ENCODE data around the gene EXOC6.

Gene EXOC6

DNA sequence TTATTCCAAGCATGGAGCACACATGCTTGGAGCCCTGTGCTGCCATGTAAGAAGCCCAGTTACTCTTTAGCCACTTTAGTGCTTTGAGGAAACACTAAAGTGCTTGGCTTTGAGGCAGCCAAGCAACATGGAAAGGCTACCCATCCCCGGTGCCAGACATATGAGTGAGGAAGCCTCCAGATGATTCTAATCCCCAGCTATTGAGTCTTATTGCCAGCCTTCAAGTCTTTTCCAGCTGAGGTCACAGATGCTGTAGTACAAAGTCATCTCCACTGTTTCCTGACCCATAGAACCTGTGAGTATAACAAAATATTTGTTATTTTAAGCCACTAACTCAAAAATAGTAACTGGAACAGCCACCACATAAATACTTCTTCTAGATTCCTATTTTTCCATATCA lies 120.8 kb downstream of the EXOC6 start:
- Histone ChIP-seq H3K4me3 (ENCODE audit: low read length) (no peak overlapping the region), H3K79me2 (ENCODE audit: control insufficient read depth, low read length) (no peaks in the 10 kb centered on the region), H4K20me1 (ENCODE audit: control insufficient read depth, insufficient read depth, low read depth, low read length) (no peaks in the 10 kb centered on the region), H3K4me2 (ENCODE audit: low read length) (no peak overlapping the region), H3K27ac (ENCODE audit: low read depth, low read length) (no peak overlapping the region), H3K36me3 (ENCODE audit: control insufficient read depth, low read length) (no peaks in the 10 kb centered on the region), H3F3A (ENCODE audit: control insufficient read depth, insufficient read depth) (no peaks in the 10 kb centered on the region), H3K4me1 (ENCODE audit: control insufficient read depth, low read length) (no peaks in the 10 kb centered on the region), H3K27me3 (ENCODE audit: control insufficient read depth, low read length) (no peaks in the 10 kb centered on the region), H3K9me3 (ENCODE audit: control insufficient read depth, insufficient read depth, low read length) (no peaks in the 10 kb centered on the region), H3K9me2 (replicated peaks; ENCODE audit: control insufficient read depth, low read length) (no peaks in the 10 kb centered on the region)
- no peak for TF ChIP-seq EZH2phosphoT487 (IDR thresholded peaks at IDR 0.05; ENCODE audit: borderline replicate concordance, low read length)
- TF ChIP-seq, protein P1, sequence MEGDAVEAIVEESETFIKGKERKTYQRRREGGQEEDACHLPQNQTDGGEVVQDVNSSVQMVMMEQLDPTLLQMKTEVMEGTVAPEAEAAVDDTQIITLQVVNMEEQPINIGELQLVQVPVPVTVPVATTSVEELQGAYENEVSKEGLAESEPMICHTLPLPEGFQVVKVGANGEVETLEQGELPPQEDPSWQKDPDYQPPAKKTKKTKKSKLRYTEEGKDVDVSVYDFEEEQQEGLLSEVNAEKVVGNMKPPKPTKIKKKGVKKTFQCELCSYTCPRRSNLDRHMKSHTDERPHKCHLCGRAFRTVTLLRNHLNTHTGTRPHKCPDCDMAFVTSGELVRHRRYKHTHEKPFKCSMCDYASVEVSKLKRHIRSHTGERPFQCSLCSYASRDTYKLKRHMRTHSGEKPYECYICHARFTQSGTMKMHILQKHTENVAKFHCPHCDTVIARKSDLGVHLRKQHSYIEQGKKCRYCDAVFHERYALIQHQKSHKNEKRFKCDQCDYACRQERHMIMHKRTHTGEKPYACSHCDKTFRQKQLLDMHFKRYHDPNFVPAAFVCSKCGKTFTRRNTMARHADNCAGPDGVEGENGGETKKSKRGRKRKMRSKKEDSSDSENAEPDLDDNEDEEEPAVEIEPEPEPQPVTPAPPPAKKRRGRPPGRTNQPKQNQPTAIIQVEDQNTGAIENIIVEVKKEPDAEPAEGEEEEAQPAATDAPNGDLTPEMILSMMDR (IDR thresholded peaks at IDR 0.05; ENCODE audit: low read depth, low read length, poor library complexity, severe bottlenecking): no peak

- Histone ChIP-seq H3K27ac (ENCODE audit: low read depth, low read length) (no peak overlapping the region), H3F3A (ENCODE audit: control insufficient read depth, insufficient read depth) (no peaks in the 10 kb centered on the region), H3K4me3 (ENCODE audit: low read length) (no peak overlapping the region), H3K9me3 (ENCODE audit: control insufficient read depth, insufficient read depth, low read length) (no peaks in the 10 kb centered on the region), H3K79me2 (ENCODE audit: control insufficient read depth, low read length) (no peaks in the 10 kb centered on the region), H3K36me3 (ENCODE audit: control insufficient read depth, low read length) (no peaks in the 10 kb centered on the region), H4K20me1 (ENCODE audit: control insufficient read depth, insufficient read depth, low read depth, low read length) (no peaks in the 10 kb centered on the region), H3K4me2 (ENCODE audit: low read length) (no peak overlapping the region), H3K4me1 (ENCODE audit: control insufficient read depth, low read length) (no peaks in the 10 kb centered on the region), H3K27me3 (ENCODE audit: control insufficient read depth, low read length) (no peaks in the 10 kb centered on the region), H3K9me2 (replicated peaks; ENCODE audit: control insufficient read depth, low read length) (no peaks in the 10 kb centered on the region)
- TF ChIP-seq EZH2phosphoT487 (IDR thresholded peaks at IDR 0.05; ENCODE audit: borderline replicate concordance, low read length): no peak
- TF ChIP-seq, protein P1 (IDR thresholded peaks at IDR 0.05; ENCODE audit: low read depth, low read length, poor library complexity, severe bottlenecking): no peak
Observed at GRCh38 chr10:92970301-92971070, 122.2 kb downstream of the EXOC6 start.

- Histone ChIP-seq H3K9me3 (ENCODE audit: control insufficient read depth, insufficient read depth, low read length) (no peaks in the 10 kb centered on the region), H3K9me2 (replicated peaks; ENCODE audit: control insufficient read depth, low read length) (no peaks in the 10 kb centered on the region), H3K79me2 (ENCODE audit: control insufficient read depth, low read length) (no peaks in the 10 kb centered on the region), H3F3A (ENCODE audit: control insufficient read depth, insufficient read depth) (no peaks in the 10 kb centered on the region), H3K27ac (ENCODE audit: low read depth, low read length) (no peak overlapping the region), H3K4me2 (ENCODE audit: low read length) (no peak overlapping the region), H3K36me3 (ENCODE audit: control insufficient read depth, low read length) (no peaks in the 10 kb centered on the region), H3K27me3 (ENCODE audit: control insufficient read depth, low read length) (no peaks in the 10 kb centered on the region), H3K4me3 (ENCODE audit: low read length) (no peak overlapping the region), H3K4me1 (ENCODE audit: control insufficient read depth, low read length) (no peaks in the 10 kb centered on the region), H4K20me1 (ENCODE audit: control insufficient read depth, insufficient read depth, low read depth, low read length) (no peaks in the 10 kb centered on the region)
- TF ChIP-seq EZH2phosphoT487 (IDR thresholded peaks at IDR 0.05; ENCODE audit: borderline replicate concordance, low read length): no peak
- TF ChIP-seq, protein P1 (IDR thresholded peaks at IDR 0.05; ENCODE audit: low read depth, low read length, poor library complexity, severe bottlenecking): no peak
Observed at GRCh38 chr10:92972066-92972870, 123.9 kb downstream of the EXOC6 start.

Measured in DOHH2 (cell line).